Brain pericyte (primary cell): ENCODE measurements around the gene GGTA1.
"Not testable (repeated sequence)": the region's sequence is repeated elsewhere in the genome, so short reads cannot be mapped to it uniquely, and the experiment has no call there.

Source experiments
- DNase-seq: peaks from one replicate; pipeline ENCODE4 v3.0.0-alpha.2; 2012; ENCODE audit warnings: low read depth, low spot score

Gene GGTA1

GRCh38 chr9:121499427-121500164 lies at the start of gene GGTA1:
Gene GGTA1 (minus strand): TSS chr9:121499844. CDS start chr9:121467922, 31,922 bp downstream.
- DNase-seq = no peak

GRCh38 chr9:121548666-121549065 lies 49.0 kb upstream of the GGTA1 start:
- no peak for DNase-seq

GRCh38 chr9:121545875-121546423 lies 46.3 kb upstream of the GGTA1 start:
- peak; percentile 63 for DNase-seq

GRCh38 chr9:121545150-121545874 lies 45.7 kb upstream of the GGTA1 start:
- no peak for DNase-seq

- no peak for DNase-seq
These were observed 42.4 kb upstream of the GGTA1 start for GRCh38 chr9:121542025-121542424.

GRCh38 chr9:121541256-121541655 lies 41.6 kb upstream of the GGTA1 start:
- no peak for DNase-seq

GRCh38 chr9:121538221-121538620 lies 38.6 kb upstream of the GGTA1 start:
- no peak for DNase-seq

GRCh38 chr9:121537283-121537682 lies 37.6 kb upstream of the GGTA1 start:
- DNase-seq = no peak

- no peak for DNase-seq
These were observed 33.2 kb upstream of the GGTA1 start for GRCh38 chr9:121532881-121533280.

- DNase-seq = peak; percentile 80
These were observed 29.8 kb upstream of the GGTA1 start for GRCh38 chr9:121529237-121529987.

- no peak for DNase-seq
These were observed 29.0 kb upstream of the GGTA1 start for GRCh38 chr9:121528642-121529041.

- DNase-seq = no peak
These were observed 27.7 kb upstream of the GGTA1 start for GRCh38 chr9:121527371-121527770.

- not testable (repeated sequence) for DNase-seq
These were observed 20.0 kb upstream of the GGTA1 start for GRCh38 chr9:121519688-121520087.

- no peak for DNase-seq
These were observed 19.0 kb upstream of the GGTA1 start for GRCh38 chr9:121518634-121519033.

- DNase-seq = not testable (repeated sequence)
These were observed 13.5 kb upstream of the GGTA1 start for GRCh38 chr9:121513166-121513565.

GRCh38 chr9:121510766-121511550 lies 11.3 kb upstream of the GGTA1 start:
- no peak for DNase-seq

- no peak for DNase-seq
These were observed 9.5 kb upstream of the GGTA1 start for GRCh38 chr9:121509180-121509579.

GRCh38 chr9:121508415-121508814 lies 8.8 kb upstream of the GGTA1 start:
- no peak for DNase-seq

GRCh38 chr9:121505903-121506735 lies 6.5 kb upstream of the GGTA1 start:
- DNase-seq = no peak

GRCh38 chr9:121503444-121503843 lies 3.8 kb upstream of the GGTA1 start:
- no peak for DNase-seq

GRCh38 chr9:121500165-121500478 lies 478 bp upstream of the GGTA1 start:
- DNase-seq = no peak
